Kidney glomerular epithelial cell (primary cell): Measurements from ENCODE around the gene GATA3.

Experiments used
- DNase-seq: peaks from one replicate; lab custom pipeline; 2025; lab: John Stamatoyannopoulos, UW

GATA3 gene

DNA sequence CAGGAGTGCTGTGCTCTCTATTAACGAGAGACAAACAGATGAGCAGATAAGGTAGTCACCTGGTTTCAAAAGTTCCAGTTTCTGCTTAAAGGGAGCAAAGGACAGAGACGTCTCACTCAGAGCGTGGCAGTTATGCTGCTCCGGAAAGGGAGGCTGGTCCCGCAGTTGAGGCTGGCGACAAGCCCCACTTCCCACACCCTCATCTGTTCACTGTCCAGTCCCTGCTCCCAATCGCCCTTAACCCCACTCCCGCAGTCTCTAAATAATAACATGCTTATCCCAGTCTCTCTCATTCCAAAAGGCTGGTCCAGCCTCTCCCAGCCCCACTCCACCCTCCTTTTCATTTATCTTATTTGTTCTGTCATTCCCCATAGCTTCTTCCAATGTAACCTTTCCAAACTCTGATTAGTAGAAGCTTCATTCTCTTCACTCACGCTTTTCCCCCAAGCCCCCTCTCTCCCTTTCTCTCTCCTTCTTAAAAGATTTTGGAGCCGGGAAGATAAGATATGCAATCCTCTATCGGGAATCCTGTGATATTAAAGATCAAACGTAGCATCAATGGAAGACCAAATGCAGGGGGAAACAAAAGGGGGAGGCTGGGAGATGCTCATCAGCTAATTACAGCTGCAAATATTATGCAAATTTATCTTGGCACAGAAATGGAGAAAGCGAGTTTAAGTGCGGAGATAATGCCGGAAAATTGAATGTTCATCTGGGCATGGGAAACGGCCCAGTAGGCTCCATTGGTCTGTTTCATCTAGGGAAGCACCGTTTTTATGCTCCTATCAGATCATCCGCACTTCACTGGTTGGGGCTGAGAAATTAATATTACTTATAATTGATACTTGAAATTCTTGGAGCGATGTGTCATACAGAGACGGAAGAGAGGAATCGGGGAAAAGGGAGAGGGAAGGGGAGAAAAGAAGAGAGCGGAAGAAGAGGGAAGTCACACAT lies 16.3 kb upstream of the GATA3 start:
- DNase-seq, result no peak

DNA sequence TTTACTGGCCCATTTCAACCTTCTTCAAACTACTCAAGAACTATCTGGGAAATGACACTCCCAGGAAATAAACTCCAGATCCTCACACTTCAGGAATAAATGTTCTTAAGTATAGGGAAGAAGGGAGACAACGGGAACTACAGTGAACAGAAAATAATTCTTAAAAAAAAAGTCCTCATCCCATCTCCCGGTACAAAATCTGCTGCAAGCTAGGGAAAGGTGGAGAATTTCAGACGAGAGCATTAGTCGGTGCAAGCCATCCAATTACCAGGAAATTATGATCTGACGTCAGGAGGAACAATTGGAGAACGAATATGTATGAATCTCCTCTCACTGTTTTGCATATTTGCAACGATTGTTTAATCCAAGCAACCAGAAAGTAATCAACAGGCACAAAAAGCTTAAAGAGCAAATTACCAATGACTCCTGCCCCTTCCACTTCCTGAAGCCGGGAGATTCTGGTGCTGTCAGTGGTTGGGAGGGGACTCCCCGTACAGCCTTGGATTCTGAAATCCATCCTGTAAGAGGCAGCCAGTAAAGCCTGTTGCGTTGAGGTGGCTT lies 15.1 kb upstream of the GATA3 start:
- no peak for DNase-seq

GRCh38 chr10:8040651-8041050 lies 13.8 kb upstream of the GATA3 start:
- DNase-seq, result no peak

DNA sequence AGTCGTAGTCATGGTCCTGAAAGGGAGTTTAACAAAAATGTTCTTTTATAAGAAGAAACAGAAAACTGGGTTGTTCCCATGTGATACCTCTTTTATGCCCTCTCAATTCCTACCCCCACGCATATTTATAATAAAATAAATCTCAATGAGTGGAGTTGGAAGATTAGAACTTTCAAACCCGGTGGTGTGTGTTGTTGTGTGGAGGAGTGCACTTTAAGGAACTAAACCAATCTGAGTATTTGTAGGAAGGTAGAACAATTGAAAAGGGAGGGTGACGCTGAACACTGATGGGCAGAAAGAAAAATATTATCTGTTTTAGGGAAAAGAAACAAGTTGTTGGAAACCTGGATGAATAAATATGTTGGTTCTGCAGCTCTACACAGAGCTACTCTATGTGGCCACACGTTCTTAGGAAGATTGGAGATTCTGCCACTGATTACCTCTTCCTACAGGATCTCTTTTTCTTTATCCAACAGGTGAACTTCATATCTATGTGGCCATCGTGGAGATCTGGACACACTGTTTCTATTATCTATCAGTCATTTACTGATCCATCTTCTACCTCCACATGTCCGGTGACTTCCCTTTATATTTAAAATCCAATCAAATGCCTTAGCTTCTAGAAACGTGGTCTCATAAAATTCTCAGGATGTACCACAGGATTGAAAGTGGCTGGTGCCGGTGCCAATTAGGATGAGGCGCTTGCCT lies 13.1 kb upstream of the GATA3 start:
- DNase-seq, result no peak

DNA sequence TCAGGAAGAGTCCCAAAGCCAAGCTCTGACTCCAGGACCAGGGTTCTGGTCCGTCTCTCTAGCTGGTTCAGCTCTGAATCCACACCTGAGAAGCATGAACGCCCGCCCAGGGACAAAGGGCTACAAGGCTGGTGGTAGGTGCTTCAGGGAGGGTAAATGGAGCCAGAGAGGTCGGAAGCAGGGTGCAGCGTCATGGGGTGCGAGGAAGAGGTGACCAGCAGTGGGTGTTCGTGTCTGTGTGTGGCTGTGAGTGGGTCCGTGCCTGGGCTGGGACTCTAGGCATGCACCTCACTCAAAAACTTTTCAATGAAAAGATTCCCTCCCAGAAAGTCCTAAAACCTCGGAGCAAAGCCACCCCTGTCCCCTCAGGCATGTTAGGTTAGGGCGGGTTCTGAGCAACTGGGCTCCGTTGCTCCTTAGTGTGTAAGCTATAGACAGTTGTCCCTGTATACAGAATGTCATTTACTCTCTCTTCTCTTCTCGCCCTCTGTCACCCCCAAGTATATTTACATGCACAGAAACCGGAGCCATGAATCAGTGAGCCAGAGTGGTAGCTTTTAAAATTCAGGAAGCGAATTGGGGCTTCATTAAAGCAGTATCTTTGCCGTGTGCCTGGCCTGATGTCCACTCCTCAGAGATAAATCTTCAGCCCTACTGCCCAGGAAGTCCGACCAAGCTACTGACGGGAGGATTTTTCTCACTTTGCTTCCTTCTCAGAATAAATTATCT lies 12.3 kb upstream of the GATA3 start:
- DNase-seq, result no peak

GRCh38 chr10:8042721-8043568 lies 11.5 kb upstream of the GATA3 start:
- DNase-seq, result no peak

GRCh38 chr10:8043569-8044306 lies 10.8 kb upstream of the GATA3 start:
- DNase-seq, result no peak

- no peak for DNase-seq
Measured at GRCh38 chr10:8044331-8044907, 10.1 kb upstream of the GATA3 start.

DNA sequence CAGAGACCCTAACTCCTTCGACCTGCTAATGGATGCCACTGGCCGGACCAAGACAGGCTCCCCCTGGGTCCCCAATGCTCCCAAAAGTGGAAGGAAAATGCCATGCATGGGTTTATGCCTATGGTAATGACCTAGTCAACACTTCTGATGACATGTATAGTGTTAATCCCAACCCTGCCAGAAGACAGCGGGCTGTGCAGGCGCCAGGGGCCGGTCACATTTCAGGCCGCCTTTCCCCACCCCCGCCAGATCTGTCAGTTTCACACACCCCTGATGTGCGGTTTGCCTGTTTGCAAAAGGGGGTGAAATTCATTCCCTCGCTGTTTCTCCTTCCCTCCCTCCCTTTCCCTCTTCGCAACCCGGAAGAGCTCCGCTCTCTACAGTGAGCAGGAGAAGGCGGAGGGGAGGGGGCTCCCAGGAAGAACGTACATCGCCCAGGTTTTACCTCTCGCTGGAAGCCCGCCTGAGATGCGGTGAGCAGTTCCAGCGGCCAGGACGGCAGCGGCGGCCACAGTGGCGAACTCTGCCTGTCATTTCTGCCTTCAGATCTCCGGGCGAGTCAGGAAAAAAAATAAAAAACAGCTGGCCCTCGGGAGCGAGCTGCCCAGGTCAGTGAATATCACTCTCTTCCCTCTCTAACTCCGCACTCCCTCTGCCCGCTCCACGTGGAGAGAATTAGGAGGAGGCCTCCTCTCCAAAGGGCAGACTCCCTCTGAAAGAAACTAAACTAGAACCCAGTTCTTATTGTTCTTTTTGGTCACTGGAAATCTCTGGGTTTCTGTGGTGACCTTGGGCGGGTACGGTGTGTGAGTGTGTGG lies 9.4 kb upstream of the GATA3 start:
- DNase-seq, result no peak

DNA sequence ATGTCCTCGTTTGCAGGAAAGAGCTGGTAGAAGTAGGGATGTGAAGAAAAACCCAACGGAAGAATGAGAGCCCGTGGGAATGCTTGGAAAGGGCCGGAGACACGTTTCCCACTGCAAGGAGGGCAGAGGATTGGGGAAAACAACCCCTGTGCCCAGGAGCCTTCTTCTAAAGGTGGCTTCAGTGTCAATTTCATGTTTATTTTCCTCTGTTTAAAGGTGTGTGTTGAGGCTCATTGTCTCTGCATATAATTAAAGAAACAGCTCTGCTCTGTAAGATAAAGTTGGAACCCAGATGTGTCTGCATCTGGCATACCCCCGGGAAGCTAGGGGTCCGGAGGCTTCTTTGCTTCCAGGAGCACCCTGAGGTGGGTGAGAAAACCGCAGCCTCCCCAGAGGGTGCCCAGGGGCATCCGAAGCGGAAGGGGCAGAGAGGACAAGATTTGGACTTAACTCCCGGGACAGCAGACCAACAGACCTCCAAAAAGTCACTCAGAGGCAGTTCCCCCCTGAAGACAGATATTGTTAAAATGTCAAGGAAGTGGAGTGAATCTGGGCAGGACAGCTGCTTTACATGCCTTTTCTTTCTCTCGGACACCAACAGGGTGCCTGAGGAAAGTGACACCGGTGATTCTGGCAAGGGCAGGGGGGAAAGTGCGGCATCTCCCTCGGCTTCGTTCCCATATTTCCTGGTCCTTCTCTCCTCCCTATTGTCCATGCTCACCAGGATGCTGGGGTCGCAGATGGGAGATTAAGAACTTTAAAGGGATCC lies 8.6 kb upstream of the GATA3 start:
- DNase-seq, result no peak

DNA sequence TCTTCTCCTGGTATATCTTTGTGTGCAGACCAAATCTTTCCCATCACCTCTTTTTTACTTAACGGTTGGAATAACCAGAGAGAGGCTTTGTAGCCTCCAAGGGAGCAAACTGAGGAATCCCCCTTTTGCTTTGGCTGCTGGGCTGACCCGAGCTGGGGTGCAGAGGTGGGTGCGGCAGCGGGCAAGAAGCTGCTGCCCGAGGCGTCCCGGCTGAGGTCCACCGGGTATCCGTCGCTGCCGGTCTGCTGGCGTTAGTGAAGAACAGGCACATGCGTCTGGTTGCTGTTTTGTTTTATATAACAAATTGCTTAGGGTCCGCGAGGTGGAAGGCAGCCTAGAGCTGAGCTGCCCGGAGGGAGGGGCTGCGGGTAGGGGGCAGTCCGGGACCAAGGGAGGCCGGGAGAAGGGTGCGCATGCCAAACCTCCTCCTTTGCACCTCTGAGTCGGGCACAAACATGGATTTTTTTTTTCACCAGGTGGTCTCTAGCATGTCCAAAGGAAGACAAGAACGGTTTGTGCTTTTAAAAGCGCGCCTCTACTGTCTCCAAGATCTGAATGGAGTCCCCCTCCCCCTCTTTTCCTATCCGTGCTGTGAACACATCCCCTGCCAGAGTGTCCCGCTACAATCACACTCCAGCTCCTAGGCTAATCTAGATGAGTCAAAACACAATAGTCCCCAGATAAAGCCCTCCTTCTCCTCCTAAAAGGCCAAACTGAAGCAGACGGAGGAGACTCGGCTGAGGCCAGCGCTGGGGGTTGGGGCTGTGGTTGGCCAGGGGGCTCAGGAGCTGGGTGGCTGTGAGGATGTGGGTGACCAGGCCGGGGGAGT lies 6.8 kb upstream of the GATA3 start:
- no peak for DNase-seq

DNA sequence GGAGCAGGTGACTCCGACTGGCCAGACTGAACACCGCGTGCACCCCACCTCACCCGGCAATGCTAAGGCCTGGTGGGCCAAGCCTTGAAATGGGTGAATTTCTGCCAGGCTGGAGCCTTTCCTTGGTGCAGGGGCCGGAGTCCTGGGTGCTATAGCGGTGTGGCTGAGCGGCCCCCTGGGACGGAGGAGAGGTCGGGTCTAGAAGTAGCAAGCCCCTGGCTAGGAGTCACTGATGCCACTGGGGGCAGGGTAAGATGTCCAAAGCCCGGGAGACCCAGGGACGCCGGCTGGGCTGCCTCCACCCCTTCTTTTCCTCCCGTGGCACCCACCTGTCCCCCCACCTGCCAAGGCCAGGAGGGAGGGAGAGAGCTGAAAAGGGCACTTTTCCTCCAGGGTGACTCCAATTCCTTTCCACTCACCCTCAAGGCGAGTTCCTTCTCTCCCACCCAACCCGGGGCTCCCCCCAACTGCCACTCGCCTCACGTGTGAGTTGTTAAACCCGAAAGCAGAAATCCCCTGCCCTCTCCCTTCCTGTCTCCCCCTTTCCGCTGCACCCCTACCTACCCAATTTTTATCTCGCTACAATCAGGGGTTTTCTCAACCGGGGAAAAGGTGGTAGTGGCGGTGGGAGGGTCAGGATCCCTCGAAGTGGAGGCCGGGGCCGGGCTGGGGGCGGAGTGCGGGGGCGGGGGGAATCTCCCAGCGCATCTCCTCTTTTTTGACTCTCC lies 6.0 kb upstream of the GATA3 start:
- DNase-seq, result no peak

GRCh38 chr10:8049045-8049864 lies 5.2 kb upstream of the GATA3 start:
- DNase-seq, result no peak

DNA sequence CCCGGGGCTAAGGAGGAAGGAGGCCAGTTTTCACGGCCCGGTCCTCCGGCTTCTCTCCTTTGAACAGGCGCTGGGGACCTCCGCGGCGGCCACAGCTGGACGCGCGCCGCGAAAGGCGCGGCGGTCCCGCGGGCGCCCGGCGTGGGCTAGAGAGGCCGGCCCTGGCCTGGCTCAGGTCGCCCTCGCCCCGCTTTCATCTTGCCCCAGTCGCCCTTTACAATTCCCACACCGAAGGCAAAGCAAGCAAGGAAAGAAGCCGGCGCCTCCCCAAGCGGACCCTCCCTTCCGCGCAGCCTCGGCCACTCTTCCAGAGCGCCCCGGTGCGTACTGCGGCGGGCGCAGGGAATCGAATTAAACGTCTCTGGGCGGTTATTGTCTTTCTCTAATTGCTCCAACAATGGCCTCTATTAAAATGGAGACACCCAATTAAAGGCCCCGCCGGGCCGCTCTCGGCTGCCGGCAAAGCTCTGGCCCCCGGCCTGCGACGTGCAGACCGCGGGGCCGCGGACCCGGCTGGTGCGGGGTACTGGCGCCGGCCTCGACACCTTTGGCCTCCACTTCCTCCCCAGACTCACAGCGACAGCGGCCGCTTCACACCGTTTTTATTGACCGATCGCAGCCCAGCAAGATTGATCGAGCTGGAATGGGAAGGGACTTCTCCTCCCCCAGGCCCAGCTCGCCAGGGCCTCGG lies 4.5 kb upstream of the GATA3 start:
- DNase-seq, result no peak

DNA sequence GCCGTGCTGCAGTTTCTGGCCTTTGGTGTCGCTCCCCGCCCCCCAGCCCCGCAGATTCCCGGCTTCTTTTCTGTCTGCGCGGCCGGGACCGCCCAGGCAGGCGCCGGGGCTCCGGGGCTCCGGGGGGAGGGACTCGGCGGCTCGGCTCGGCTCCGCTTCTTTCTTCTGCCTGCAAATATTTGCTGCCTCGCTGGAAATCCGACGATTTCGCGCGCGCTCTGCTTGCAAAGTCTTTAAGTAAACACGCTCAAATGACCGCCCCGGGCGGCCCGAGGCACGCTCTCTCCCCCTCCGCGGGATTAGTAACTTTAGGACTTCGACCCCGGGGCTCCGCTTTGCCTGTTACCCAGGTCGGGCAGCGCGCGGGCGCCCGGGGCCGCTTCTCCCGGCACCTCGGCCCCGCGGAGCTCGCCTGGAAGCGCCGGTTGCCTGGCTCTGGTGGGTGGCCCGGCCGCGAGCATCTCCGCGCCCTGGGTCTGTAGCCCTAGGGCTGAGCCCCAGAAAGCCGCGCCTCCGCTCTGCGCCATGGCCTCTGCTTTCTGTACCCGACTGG lies 3.9 kb upstream of the GATA3 start:
- DNase-seq, result no peak
